ENCODE measurements around the gene LRMDA. TPM values are rescaled to one million over a fixed set of nuclear protein-coding genes. Genes with fewer than 3 reads are reported as not detected.

LRMDA gene
- total RNA-seq, 1 experiment from 2014 or later, result 1.2 TPM

DNA sequence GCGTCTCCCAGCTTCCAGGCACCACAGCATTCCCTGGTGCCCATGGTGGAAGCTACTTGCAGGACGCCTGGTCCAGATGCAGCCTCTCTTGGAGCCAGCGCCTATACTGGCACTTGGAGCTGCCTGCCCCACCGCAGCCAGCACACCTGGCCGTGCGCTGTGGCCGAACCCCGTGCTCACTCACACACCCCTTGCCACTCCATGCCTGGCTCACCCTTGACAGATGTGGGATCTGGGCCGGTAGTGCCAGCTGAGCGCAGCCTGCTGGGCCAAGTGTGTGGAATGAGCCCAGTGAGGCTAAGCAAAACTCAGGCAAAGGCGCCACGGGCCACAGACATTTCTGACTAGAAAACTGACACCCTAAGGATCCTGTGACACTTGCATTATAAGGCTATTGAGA is 884.8 kb downstream of the LRMDA start:
- intact Hi-C loops (cut with micrococcal nuclease), result no loop called here
- H3K4me1 ChIP-seq (ENCODE audit: insufficient read depth, low read length), result peaks cover 6% of the 10 kb centered on the region; the same call in 1 of the 2 replicates
- H3K27ac ChIP-seq (ENCODE audit: low read length), result no peak overlapping the region
- H3K9me2 ChIP-seq (replicated peaks; ENCODE audit: low read length), result no peaks in the 10 kb centered on the region
- no peaks in the 10 kb centered on the region for H3K36me3 ChIP-seq (ENCODE audit: low read depth, low read length)
- no peaks in the 10 kb centered on the region for H3K9me3 ChIP-seq (ENCODE audit: low read length)
- no peaks in the 10 kb centered on the region for H3F3A ChIP-seq (ENCODE audit: low read length, unreplicated experiment)
- no peak overlapping the region for H3K4me3 ChIP-seq (ENCODE audit: low read length)
- TF ChIP-seq, protein P1, sequence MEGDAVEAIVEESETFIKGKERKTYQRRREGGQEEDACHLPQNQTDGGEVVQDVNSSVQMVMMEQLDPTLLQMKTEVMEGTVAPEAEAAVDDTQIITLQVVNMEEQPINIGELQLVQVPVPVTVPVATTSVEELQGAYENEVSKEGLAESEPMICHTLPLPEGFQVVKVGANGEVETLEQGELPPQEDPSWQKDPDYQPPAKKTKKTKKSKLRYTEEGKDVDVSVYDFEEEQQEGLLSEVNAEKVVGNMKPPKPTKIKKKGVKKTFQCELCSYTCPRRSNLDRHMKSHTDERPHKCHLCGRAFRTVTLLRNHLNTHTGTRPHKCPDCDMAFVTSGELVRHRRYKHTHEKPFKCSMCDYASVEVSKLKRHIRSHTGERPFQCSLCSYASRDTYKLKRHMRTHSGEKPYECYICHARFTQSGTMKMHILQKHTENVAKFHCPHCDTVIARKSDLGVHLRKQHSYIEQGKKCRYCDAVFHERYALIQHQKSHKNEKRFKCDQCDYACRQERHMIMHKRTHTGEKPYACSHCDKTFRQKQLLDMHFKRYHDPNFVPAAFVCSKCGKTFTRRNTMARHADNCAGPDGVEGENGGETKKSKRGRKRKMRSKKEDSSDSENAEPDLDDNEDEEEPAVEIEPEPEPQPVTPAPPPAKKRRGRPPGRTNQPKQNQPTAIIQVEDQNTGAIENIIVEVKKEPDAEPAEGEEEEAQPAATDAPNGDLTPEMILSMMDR (conservative IDR thresholded peaks at IDR 0.05; ENCODE audit: low read depth, low read length), result no peak
- TF ChIP-seq EZH2phosphoT487 (IDR thresholded peaks at IDR 0.05; ENCODE audit: borderline replicate concordance, low read length), result no peak
- no peak for TF ChIP-seq EZH2 (IDR thresholded peaks at IDR 0.05; ENCODE audit: low read length, unreplicated experiment)
- H4K20me1 ChIP-seq (ENCODE audit: low read length), result no peaks in the 10 kb centered on the region
- no TSS peak for BruUV-seq (replicated peaks)
- no peaks in the 10 kb centered on the region for H3K79me2 ChIP-seq (ENCODE audit: low read length)
- ATAC-seq, result no peak
- ChIA-PET POLR2A (ENCODE audit: unreplicated experiment) (interaction anchor here (0.5 kb wide), 1 partner anchor 791 kb away, joined by 5 read pairs; no protein-coding TSS in a partner anchor), CTCF (no interaction called here)
- H2AFZ ChIP-seq (ENCODE audit: low read length), result no peak overlapping the region
- H3K9ac ChIP-seq (ENCODE audit: low read length), result no peak overlapping the region
- no peak overlapping the region for H3K4me2 ChIP-seq (ENCODE audit: low read length)
- no peaks in the 10 kb centered on the region for H3K27me3 ChIP-seq (ENCODE audit: low read length)
- DNase-seq, result no peak

DNA sequence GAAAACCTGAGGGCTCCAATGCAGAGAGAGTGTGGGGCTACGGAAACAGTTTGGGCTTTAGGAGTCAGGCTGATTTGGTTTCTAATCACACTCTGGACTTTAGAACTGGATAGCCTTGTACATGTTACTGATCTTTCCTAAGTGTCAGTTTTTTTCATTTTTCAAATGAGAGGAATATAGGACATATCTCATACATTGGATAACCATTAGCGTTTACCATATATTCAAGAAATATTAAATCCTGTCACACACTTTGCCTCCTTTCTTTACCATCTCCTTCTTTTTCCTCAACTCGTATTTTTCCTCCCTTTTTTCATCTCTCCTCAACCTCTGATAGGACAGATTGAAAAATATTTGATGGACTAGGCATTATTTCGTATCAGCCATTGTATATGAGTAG is 885.7 kb downstream of the LRMDA start:
- Histone ChIP-seq H4K20me1 (ENCODE audit: low read length) (no peaks in the 10 kb centered on the region), H3K4me2 (ENCODE audit: low read length) (no peak overlapping the region), H3K9me3 (ENCODE audit: low read length) (no peaks in the 10 kb centered on the region), H3F3A (ENCODE audit: low read length, unreplicated experiment) (no peaks in the 10 kb centered on the region), H3K27me3 (ENCODE audit: low read length) (no peaks in the 10 kb centered on the region), H3K4me1 (ENCODE audit: insufficient read depth, low read length) (peaks cover 6% of the 10 kb centered on the region; the same call in 1 of the 2 replicates), H3K9ac (ENCODE audit: low read length) (no peak overlapping the region), H2AFZ (ENCODE audit: low read length) (no peak overlapping the region), H3K36me3 (ENCODE audit: low read depth, low read length) (no peaks in the 10 kb centered on the region), H3K9me2 (replicated peaks; ENCODE audit: low read length) (no peaks in the 10 kb centered on the region), H3K79me2 (ENCODE audit: low read length) (no peaks in the 10 kb centered on the region), H3K27ac (ENCODE audit: low read length) (no peak overlapping the region), H3K4me3 (ENCODE audit: low read length) (no peak overlapping the region)
- intact Hi-C loops (cut with micrococcal nuclease), result no loop called here
- DNase-seq, result no peak
- ChIA-PET CTCF (no interaction called here), POLR2A (ENCODE audit: unreplicated experiment) (no interaction called here)
- TF ChIP-seq EZH2 (IDR thresholded peaks at IDR 0.05; ENCODE audit: low read length, unreplicated experiment) (no peak), EZH2phosphoT487 (IDR thresholded peaks at IDR 0.05; ENCODE audit: borderline replicate concordance, low read length) (no peak)
- TF ChIP-seq, protein P1 (conservative IDR thresholded peaks at IDR 0.05; ENCODE audit: low read depth, low read length), result no peak
- no TSS peak for BruUV-seq (replicated peaks)
- ATAC-seq, result no peak

DNA sequence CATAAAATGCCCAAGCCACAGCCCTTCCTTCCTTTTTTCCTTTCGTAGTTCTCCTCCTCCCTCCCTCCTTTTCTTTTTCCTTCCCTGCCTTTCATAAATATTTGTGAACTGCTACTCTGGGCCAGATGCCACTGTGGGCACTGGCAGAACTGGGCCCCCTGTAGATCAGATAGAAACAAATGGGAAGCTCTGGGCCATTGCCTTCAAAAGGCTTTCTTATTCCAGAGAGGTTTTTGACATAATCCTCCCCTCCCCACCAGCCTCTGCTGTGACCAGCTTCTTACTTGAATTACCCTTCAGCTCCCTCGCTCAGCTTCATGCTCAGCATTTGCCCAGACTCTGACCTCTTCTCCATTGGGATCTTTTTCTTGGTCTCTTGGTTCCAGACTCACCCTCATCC is 886.8 kb downstream of the LRMDA start:
- intact Hi-C loops (cut with micrococcal nuclease), result loop anchor here (1.0 kb wide), 2 partner anchors 11 to 19 kb away; no protein-coding TSS in a partner anchor

More for the DNA sequence above, 886.8 kb downstream of the LRMDA start:
- Histone ChIP-seq H4K20me1 (ENCODE audit: low read length) (no peaks in the 10 kb centered on the region), H3K79me2 (ENCODE audit: low read length) (no peaks in the 10 kb centered on the region), H3K9me2 (replicated peaks; ENCODE audit: low read length) (no peaks in the 10 kb centered on the region), H3K4me1 (ENCODE audit: insufficient read depth, low read length) (peaks cover 6% of the 10 kb centered on the region; the same call in 1 of the 2 replicates), H3K36me3 (ENCODE audit: low read depth, low read length) (no peaks in the 10 kb centered on the region), H3K9me3 (ENCODE audit: low read length) (no peaks in the 10 kb centered on the region), H3K4me2 (ENCODE audit: low read length) (0 out of 2 replicates have a peak overlapping the region, but pooled peaks have one; percentile 1), H3K27ac (ENCODE audit: low read length) (no peak overlapping the region), H3F3A (ENCODE audit: low read length, unreplicated experiment) (no peaks in the 10 kb centered on the region), H3K27me3 (ENCODE audit: low read length) (no peaks in the 10 kb centered on the region), H2AFZ (ENCODE audit: low read length) (peak overlapping the region; percentile 15), H3K9ac (ENCODE audit: low read length) (no peak overlapping the region), H3K4me3 (ENCODE audit: low read length) (no peak overlapping the region)
- CTCF ChIA-PET, result no interaction called here
- ATAC-seq (peak; percentile 69), DNase-seq (no peak)
- TF ChIP-seq EZH2phosphoT487 (IDR thresholded peaks at IDR 0.05; ENCODE audit: borderline replicate concordance, low read length) (no peak), EZH2 (IDR thresholded peaks at IDR 0.05; ENCODE audit: low read length, unreplicated experiment) (no peak)
- TF ChIP-seq, protein P1 (conservative IDR thresholded peaks at IDR 0.05; ENCODE audit: low read depth, low read length), result no peak
- no TSS peak for BruUV-seq (replicated peaks)
- POLR2A ChIA-PET (ENCODE audit: unreplicated experiment), result no interaction called here
